IPS-NIHi7 (cell line): Measurements from ENCODE around the gene PPP1R7.

Source experiments
- DNase-seq: peaks from one replicate; pipeline ENCODE4 v3.0.0; 2012; ENCODE audit warnings: mixed read lengths; ENCODE audit errors: extremely low spot score

The PPP1R7 gene

DNA sequence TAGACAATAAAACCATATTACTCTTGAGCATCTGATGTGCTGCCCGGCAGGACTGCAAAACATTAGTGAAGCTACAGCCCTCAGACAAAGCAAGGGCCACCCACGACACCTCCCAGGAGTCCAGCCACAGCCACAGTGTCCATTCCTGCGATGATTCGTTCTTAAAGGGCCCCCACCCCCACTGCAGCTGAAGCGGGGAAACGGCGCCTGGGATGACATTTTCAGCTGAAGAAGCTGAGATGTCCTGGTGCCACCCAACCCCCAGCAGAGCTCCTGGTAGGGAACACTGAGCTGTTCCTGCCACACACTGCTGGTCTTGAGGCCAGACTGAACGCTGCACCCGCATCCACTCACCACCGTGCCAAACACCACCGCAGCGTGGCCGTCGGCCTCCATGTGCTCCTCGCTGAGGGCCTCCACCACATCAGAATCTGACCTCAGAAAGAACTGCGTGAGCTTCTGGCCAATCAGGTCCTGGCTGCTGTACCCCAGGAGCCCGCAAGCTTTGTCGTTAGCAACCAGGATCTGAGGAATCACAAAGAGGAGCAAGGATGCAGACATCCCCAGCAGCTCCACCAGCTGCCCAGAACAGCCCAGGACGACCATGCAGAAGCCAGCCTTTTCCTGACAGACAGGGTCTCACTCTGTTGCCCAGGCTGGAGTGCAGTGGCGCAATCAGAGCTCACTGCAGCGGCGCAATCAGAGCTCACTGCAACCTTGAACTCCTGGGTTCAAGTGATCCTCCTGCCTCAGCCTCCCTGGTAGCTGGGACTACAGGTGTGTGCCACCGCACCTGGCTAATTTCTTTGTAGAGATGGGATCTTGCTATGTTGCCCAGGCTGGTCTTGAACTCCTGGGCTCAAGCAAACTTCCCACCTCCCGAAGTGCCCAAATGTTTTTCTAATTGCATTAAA is 10.5 kb upstream of the PPP1R7 start:
- no peak for DNase-seq

DNA sequence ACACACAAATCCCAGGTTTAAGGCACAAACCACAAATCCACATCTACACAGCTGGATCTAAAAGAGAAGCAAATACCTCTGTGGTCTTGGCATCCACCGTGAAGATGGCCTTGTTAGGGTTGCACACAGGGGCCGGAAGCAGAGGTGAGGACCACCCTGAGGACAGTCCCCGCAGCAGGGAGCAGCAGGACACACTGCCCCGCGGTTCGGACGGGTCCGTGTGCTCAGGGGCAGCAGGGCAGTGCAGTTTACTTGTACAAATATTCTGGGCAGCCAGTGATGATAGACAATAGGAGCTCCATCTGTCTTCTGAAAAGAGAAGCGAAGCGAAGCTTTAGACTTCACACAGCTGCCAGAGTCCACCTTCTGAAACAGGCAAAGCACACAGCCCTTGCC is 9.8 kb upstream of the PPP1R7 start:
- no peak for DNase-seq

- DNase-seq, result no peak
Observed at GRCh38 chr2:241141214-241141770, 9.0 kb upstream of the PPP1R7 start.

DNA sequence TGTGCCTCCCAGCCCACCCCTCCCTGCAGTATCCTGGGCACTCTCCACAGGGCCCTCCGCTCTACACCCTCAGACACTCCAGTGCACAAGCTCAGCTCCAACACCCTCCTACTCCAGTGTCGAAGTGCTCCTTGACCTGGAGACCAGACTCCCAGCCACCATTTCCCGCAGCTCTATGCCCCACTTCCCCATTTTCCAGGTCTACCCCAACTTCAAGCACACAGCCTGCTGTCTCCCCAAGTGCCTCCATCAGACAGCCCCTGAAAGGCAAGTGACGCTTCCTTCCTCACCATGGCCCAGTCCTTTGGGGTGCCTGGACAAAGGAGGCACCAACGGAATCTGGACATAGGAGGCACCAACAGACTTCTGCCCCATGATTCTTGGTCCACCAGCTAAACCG is 8.2 kb upstream of the PPP1R7 start:
- no peak for DNase-seq

GRCh38 chr2:241142593-241142992 is 7.7 kb upstream of the PPP1R7 start:
- no peak for DNase-seq

GRCh38 chr2:241146286-241146685 is 4.0 kb upstream of the PPP1R7 start:
- no peak for DNase-seq

DNA sequence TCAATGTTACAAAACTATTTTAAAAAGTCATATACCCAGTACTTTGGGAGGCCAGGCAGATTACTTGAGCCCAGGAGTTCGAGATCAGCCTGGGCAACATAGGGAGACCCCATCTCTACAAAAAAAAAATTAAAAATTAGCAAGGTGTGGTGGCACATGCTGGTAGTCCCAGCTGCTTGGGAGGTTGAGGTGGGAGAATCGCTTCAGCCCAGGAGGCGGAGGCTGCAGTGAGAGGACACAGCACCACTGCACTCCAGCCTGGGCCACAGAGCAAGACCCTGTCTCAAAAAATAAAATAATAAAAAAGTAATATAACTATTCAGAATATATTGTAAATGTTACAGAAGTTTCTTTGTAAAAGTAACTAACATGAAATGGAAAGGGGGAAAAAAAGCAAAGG is 2.9 kb upstream of the PPP1R7 start:
- DNase-seq, result no peak

DNA sequence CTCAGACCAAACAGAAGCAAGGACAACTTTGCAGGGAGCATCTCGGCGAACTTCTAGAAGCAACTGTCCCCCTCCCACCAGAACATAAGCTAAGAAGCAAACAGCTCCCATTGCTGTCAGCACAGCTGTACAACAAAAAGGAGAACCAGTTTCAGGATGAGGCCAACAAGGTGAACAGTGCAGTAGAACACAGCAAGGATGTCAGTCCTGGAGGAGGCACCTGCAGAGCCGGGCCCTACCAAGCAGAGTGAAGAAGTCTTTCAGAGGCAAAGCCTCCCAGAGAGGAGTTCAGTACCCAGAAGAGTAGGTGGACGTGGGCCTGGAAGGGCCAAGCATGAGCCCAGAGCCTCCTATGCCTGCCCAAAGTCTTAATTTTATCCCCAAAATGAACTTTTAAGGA is 2.0 kb upstream of the PPP1R7 start:
- DNase-seq, result no peak

DNA sequence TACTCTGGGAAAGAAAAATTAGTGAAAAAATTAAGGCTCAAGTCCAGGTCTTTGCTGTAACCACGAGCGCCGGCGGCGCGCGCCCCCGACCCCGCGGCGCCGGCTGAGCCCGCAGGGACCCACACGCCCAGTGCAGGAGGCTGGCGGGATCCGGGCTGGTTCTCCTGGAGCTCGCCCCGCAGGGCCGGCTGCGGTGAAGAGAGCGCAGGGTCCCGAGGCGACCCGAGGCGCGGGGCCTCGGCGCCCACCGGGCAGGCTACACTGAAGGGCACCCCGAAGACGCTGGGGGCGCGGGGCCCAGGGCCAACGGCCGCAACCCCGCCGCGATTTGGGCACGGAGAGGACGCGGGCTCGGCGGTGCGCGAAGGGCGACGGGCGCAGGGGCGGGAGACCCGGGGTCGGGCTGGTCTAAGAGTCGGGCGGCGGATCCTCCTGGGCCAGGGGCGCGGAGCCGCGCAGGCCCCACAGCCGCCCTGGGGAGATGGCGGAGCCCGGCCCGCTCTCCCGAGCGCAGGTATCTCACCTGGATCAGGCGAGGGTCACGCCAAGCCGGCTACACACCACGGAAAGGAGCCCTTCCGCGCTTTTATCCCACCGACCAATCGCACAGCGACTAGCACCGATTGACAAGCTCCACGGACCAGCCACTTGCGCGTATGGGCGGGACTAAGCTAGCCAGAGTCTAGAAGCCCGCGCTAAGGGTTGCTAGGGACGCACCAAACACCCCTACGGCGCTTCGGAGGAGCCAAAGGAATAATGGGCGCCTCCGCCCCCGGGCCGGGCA is 1.2 kb upstream of the PPP1R7 start, which contains the start of gene PASK:
Gene PASK (minus strand): TSS at position 582 of the 784 bp plus-strand sequence. CDS start 6,440 bp downstream, outside the sequence.
- DNase-seq, result peak; percentile 96

- DNase-seq, result no peak
Observed at GRCh38 chr2:241149675-241149924, 667 bp upstream of the PPP1R7 start.

GRCh38 chr2:241150660-241151530 is 628 bp downstream of the PPP1R7 start:
- DNase-seq, result no peak

GRCh38 chr2:241151934-241152660 is 1.8 kb downstream of the PPP1R7 start:
- DNase-seq, result no peak

DNA sequence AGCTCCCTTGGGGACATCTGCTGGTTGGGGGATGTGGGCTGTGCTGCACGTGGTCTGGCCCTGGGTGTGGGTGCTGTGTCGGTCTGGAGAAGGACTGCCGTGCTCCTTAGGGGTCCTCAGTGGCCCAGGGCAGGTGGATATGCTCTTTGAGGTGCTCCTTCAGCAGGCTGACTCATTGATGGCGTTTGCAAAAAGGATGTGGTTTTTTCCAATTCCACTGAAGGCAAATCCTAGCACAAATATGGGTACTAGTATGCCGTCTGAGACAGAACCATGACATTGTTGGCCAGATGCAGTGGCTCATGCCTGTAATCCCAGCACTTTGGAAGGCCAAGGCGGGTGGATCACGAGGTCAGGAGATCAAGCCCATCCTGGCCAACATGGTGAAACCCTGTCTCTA is 3.3 kb downstream of the PPP1R7 start:
- no peak for DNase-seq

- no peak for DNase-seq
Observed at GRCh38 chr2:241154915-241155314, 4.6 kb downstream of the PPP1R7 start.

DNA sequence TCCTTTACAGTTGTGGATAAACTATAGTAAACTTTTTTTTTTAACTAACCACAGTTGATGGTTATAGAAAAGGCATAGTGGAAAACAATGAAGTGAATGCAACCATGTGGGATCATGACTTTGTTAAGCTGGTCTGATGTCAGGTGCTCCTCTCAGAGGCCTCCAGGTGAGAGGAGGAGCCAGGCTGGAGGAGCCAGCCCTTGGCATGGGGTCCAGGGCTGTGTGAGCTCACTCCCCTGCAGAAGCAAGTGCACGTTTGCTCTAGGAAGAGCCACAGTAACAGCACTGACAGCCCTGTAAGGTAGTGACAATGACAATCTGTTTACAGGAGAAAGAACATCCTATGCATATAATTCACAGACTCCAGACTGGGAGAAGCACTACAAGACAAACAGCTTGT is 5.7 kb downstream of the PPP1R7 start:
- no peak for DNase-seq

GRCh38 chr2:241156971-241157441 is 6.7 kb downstream of the PPP1R7 start:
- peak; percentile 37 for DNase-seq

- no peak for DNase-seq
Observed at GRCh38 chr2:241157841-241158545, 7.7 kb downstream of the PPP1R7 start.

- no peak for DNase-seq
Observed at GRCh38 chr2:241158546-241158900, 8.3 kb downstream of the PPP1R7 start.

GRCh38 chr2:241159116-241159515 is 8.8 kb downstream of the PPP1R7 start:
- no peak for DNase-seq

DNA sequence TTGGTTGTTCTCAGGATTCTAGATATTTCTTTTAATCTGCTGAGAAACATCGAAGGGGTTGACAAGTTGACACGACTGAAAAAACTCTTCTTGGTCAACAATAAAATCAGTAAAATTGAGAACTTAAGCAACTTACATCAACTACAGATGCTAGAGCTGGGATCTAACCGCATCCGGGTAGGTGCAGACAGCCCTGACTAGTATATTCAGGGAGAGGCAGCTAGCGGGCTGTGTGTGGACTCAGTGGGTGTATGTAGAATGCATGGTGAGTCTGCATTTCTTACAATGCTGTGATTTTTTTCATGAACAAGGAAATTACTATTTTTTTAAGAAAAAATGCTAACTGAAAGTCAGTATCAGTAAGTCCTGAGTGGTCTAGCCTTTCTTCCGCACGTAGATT is 10.1 kb downstream of the PPP1R7 start:
- no peak for DNase-seq
